PFSK-1 (cell line): ENCODE results near the gene SMIM44.

Source experiments
- FOXP2 ChIP-seq: optimal IDR thresholded peaks from 2 replicates; pipeline ENCODE3; 2011; ENCODE audit warnings: borderline replicate concordance, control low read depth, inconsistent platforms; ENCODE audit not compliant: insufficient read depth; ENCODE audit errors: extremely low read length, extremely low read depth
- POLR2AphosphoS5 ChIP-seq: IDR thresholded peaks from 2 replicates; pipeline ENCODE4 v1.6.1; 2012; ENCODE audit warnings: low read depth, mild to moderate bottlenecking, control low read depth, low read length, moderate library complexity
- SIN3A ChIP-seq: IDR thresholded peaks from 2 replicates; pipeline ENCODE4 v1.6.1; 2012; ENCODE audit warnings: mild to moderate bottlenecking, low read length, moderate library complexity, borderline replicate concordance; ENCODE audit not compliant: insufficient read depth
- TAF1 ChIP-seq: IDR thresholded peaks from 2 replicates; pipeline ENCODE4 v1.6.1; 2012; ENCODE audit warnings: low read length, control low read depth, borderline replicate concordance; ENCODE audit not compliant: insufficient read depth
- TF ChIP-seq, protein P1 (sequence below), 2 experiments: IDR thresholded peaks; 2 replicates each; pipeline versions ENCODE4 v1.6.1 to v1.8.0; 2011 to 2012; ENCODE audit warnings: low read depth in 2 of 2, low read length in 2 of 2, control low read depth in 1 of 2, inconsistent platforms in 1 of 2, mild to moderate bottlenecking in 1 of 2, moderate library complexity in 1 of 2; ENCODE audit not compliant: insufficient read depth in 1 of 2

The SMIM44 gene

DNA sequence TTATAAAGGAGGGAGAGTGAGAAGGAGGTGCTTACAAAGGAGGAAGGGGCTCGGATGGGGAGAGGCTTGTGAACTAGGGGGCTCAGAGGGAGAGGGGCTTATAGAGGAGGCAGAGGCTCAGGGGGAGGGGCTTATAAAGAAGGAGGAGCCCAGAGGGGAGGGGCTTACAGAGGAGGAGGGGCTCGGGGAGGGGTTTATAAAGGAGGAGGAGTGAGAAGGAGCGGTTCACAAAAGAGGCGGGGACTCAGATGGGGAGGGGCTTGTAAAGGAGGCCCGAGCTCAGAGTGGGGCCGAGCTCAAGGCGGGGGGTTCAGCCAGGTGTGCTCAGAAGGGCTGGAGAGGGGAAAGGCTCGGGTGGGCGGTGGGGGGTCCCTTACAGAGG is 3.4 kb downstream of the SMIM44 start:
- TF ChIP-seq TAF1 (no peak), POLR2AphosphoS5 (no peak), SIN3A (no peak), FOXP2 (no peak)
- TF ChIP-seq, protein P1, sequence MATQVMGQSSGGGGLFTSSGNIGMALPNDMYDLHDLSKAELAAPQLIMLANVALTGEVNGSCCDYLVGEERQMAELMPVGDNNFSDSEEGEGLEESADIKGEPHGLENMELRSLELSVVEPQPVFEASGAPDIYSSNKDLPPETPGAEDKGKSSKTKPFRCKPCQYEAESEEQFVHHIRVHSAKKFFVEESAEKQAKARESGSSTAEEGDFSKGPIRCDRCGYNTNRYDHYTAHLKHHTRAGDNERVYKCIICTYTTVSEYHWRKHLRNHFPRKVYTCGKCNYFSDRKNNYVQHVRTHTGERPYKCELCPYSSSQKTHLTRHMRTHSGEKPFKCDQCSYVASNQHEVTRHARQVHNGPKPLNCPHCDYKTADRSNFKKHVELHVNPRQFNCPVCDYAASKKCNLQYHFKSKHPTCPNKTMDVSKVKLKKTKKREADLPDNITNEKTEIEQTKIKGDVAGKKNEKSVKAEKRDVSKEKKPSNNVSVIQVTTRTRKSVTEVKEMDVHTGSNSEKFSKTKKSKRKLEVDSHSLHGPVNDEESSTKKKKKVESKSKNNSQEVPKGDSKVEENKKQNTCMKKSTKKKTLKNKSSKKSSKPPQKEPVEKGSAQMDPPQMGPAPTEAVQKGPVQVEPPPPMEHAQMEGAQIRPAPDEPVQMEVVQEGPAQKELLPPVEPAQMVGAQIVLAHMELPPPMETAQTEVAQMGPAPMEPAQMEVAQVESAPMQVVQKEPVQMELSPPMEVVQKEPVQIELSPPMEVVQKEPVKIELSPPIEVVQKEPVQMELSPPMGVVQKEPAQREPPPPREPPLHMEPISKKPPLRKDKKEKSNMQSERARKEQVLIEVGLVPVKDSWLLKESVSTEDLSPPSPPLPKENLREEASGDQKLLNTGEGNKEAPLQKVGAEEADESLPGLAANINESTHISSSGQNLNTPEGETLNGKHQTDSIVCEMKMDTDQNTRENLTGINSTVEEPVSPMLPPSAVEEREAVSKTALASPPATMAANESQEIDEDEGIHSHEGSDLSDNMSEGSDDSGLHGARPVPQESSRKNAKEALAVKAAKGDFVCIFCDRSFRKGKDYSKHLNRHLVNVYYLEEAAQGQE (IDR thresholded peaks at IDR 0.05; ENCODE audit: insufficient read depth in 1 of 2, low read depth in 2 of 2, low read length in 2 of 2), result no peak

DNA sequence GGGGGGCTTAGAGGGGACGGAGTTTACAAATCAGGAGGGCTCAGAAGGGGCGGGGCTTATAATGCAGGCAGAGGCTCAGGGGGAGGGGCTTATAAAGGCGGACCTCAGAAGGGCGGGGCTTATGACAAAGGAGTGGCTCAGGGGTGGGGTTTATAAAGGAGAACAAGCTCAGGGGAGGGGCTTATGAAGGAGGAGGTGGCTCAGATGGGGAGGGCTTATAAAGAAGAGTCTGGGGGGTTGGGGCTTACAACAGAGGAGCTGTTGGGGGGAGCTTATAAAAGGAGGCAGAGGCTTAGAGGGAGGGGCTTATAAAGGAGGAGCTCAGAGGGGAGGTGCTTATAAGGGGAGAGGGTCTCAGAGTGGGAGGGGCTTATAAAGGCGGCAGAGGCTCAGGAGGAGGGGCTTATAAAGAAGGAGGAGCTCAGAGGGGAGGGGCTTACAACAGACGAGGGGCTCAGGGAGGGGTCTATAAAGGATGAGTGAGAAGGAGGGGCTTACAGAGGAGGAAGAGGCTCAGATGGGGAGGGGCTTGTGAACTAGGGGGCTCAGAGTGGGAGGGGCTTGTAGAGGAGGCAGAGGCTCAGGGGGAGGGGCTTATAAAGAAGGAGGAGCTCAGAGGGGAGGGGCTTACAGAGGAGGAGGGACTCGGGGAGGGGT is 3.9 kb downstream of the SMIM44 start:
- no peak for TF ChIP-seq SIN3A
- no peak for TF ChIP-seq POLR2AphosphoS5
- TF ChIP-seq, protein P1 (IDR thresholded peaks at IDR 0.05; ENCODE audit: insufficient read depth in 1 of 2, low read depth in 2 of 2, low read length in 2 of 2), result no peak
- no peak for TF ChIP-seq FOXP2
- TF ChIP-seq TAF1, result no peak

DNA sequence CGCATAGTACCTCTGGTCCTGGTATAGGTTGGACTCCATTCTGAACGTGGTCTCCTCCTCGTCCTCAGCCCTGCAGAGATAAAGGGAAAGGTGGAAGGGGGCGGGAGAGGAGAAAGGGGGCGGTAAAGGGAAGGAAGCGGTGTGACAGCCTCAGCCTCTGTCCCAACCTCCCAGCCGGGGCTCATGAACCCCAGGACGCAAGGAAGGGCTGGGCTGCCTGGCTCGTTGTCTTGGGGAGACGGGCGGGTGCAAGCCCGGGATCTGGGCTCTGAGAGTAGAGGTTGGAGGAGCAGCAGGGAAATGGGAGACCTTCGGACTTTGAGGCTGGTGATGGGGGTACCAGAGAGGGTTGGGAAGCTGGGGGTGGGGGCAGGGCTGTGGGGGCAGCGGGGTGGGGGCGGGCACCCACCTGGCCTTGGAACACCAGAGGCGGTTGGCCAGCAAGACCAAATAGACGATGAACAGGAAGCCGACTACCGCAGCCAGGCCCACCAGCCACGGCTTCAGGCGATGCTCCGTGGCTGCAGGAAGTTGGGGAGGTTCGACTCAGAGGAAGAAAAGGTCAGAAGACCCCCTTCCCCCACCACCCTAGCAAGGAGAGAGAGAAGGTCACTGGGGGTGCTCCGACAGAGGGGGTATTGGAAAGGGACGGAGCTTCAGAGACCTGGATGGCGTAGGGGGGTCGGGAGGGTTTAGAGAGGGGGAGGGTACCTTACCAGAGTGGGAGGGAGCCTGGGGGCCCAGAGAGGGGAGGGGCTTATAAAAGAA is 4.6 kb downstream of the SMIM44 start:
- TF ChIP-seq, protein P1 (IDR thresholded peaks at IDR 0.05; ENCODE audit: insufficient read depth in 1 of 2, low read depth in 2 of 2, low read length in 2 of 2), result no peak
- TF ChIP-seq FOXP2 (no peak), TAF1 (no peak), POLR2AphosphoS5 (no peak), SIN3A (no peak)

DNA sequence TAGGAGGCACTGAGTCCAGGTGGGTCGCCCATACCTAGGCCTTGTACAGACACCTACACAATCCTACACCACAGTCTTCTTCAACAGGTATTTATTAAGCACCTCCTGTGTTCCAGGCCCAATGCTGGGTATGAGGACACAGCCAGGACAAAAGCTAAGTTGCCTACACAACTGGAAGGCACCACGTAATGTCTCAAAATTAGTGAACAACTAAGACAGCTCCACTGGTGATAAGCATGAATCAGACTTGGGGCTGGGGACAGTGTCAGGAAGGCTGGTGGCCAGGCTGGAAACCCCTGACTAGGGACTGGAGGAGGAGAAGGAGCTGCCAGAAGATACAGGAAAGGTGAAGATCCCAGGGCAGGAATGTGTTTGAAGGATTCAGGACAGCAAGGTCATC is 5.3 kb downstream of the SMIM44 start:
- no peak for TF ChIP-seq POLR2AphosphoS5
- TF ChIP-seq FOXP2, result no peak
- TF ChIP-seq SIN3A, result no peak
- TF ChIP-seq, protein P1 (IDR thresholded peaks at IDR 0.05; ENCODE audit: insufficient read depth in 1 of 2, low read depth in 2 of 2, low read length in 2 of 2), result no peak
- TF ChIP-seq TAF1, result no peak
